ENCODE data around the gene CCDC3.

CCDC3 gene

GRCh38 chr10:13001041-13001886, at the start of gene CCDC3:
CCDC3 (minus strand) TSS chr10:13001713; CDS start chr10:13001570, 143 bp downstream.
- H3K36me3 ChIP-seq (ENCODE audit: control insufficient read depth, insufficient read depth, low read length), result no peaks in the 10 kb centered on the region
- no peak within 1 kb of the TSS for H3K27ac ChIP-seq (ENCODE audit: low read depth, low read length)
- peaks cover 12% of the 10 kb centered on the region for H3K4me1 ChIP-seq (ENCODE audit: control insufficient read depth, insufficient read depth, low read length)
- H3K27me3 ChIP-seq (ENCODE audit: control insufficient read depth, insufficient read depth, low read length), result peaks cover 48% of the 10 kb centered on the region
- peak within 1 kb of the TSS; percentile 68 for H3K4me3 ChIP-seq (ENCODE audit: low read depth, low read length)
- no peaks in the 10 kb centered on the region for H3K9me3 ChIP-seq (ENCODE audit: control insufficient read depth, insufficient read depth, low read depth, low read length)
- H3K9ac ChIP-seq (ENCODE audit: low read length), result no peak within 1 kb of the TSS

- Histone ChIP-seq H3K4me1 (ENCODE audit: control insufficient read depth, insufficient read depth, low read length) (peaks cover 15% of the 10 kb centered on the region), H3K27ac (ENCODE audit: low read depth, low read length) (no peak overlapping the region), H3K9me3 (ENCODE audit: control insufficient read depth, insufficient read depth, low read depth, low read length) (no peaks in the 10 kb centered on the region), H3K9ac (ENCODE audit: low read length) (no peak overlapping the region), H3K36me3 (ENCODE audit: control insufficient read depth, insufficient read depth, low read length) (no peaks in the 10 kb centered on the region), H3K4me3 (ENCODE audit: low read depth, low read length) (no peak overlapping the region), H3K27me3 (ENCODE audit: control insufficient read depth, insufficient read depth, low read length) (no peaks in the 10 kb centered on the region)
Measured at GRCh38 chr10:13051126-13051694, 49.7 kb upstream of the CCDC3 start.

- no peaks in the 10 kb centered on the region for H3K9me3 ChIP-seq (ENCODE audit: control insufficient read depth, insufficient read depth, low read depth, low read length)
- no peak overlapping the region for H3K4me3 ChIP-seq (ENCODE audit: low read depth, low read length)
- H3K27ac ChIP-seq (ENCODE audit: low read depth, low read length), result no peak overlapping the region
- H3K9ac ChIP-seq (ENCODE audit: low read length), result no peak overlapping the region
- H3K4me1 ChIP-seq (ENCODE audit: control insufficient read depth, insufficient read depth, low read length), result peaks cover 15% of the 10 kb centered on the region
- no peaks in the 10 kb centered on the region for H3K36me3 ChIP-seq (ENCODE audit: control insufficient read depth, insufficient read depth, low read length)
- no peaks in the 10 kb centered on the region for H3K27me3 ChIP-seq (ENCODE audit: control insufficient read depth, insufficient read depth, low read length)
Measured at GRCh38 chr10:13049774-13050420, 48.4 kb upstream of the CCDC3 start.

- Histone ChIP-seq H3K27me3 (ENCODE audit: control insufficient read depth, insufficient read depth, low read length) (no peaks in the 10 kb centered on the region), H3K4me1 (ENCODE audit: control insufficient read depth, insufficient read depth, low read length) (peaks cover 15% of the 10 kb centered on the region), H3K9me3 (ENCODE audit: control insufficient read depth, insufficient read depth, low read depth, low read length) (no peaks in the 10 kb centered on the region), H3K36me3 (ENCODE audit: control insufficient read depth, insufficient read depth, low read length) (no peaks in the 10 kb centered on the region), H3K9ac (ENCODE audit: low read length) (no peak overlapping the region), H3K4me3 (ENCODE audit: low read depth, low read length) (no peak overlapping the region), H3K27ac (ENCODE audit: low read depth, low read length) (no peak overlapping the region)
Measured at GRCh38 chr10:13048762-13049161, 47.2 kb upstream of the CCDC3 start.

GRCh38 chr10:13047529-13048206, 46.2 kb upstream of the CCDC3 start:
- Histone ChIP-seq H3K9me3 (ENCODE audit: control insufficient read depth, insufficient read depth, low read depth, low read length) (peaks cover 6% of the 10 kb centered on the region; the same call in 1 of the 2 replicates), H3K4me3 (ENCODE audit: low read depth, low read length) (no peak overlapping the region), H3K27ac (ENCODE audit: low read depth, low read length) (no peak overlapping the region), H3K27me3 (ENCODE audit: control insufficient read depth, insufficient read depth, low read length) (no peaks in the 10 kb centered on the region), H3K36me3 (ENCODE audit: control insufficient read depth, insufficient read depth, low read length) (no peaks in the 10 kb centered on the region), H3K9ac (ENCODE audit: low read length) (no peak overlapping the region), H3K4me1 (ENCODE audit: control insufficient read depth, insufficient read depth, low read length) (peaks cover 15% of the 10 kb centered on the region)

- H3K27me3 ChIP-seq (ENCODE audit: control insufficient read depth, insufficient read depth, low read length), result no peaks in the 10 kb centered on the region
- H3K27ac ChIP-seq (ENCODE audit: low read depth, low read length), result no peak overlapping the region
- H3K4me3 ChIP-seq (ENCODE audit: low read depth, low read length), result no peak overlapping the region
- no peak overlapping the region for H3K9ac ChIP-seq (ENCODE audit: low read length)
- H3K4me1 ChIP-seq (ENCODE audit: control insufficient read depth, insufficient read depth, low read length), result peaks cover 15% of the 10 kb centered on the region
- H3K36me3 ChIP-seq (ENCODE audit: control insufficient read depth, insufficient read depth, low read length), result no peaks in the 10 kb centered on the region
- peaks cover 8% of the 10 kb centered on the region; the same call in 1 of the 2 replicates for H3K9me3 ChIP-seq (ENCODE audit: control insufficient read depth, insufficient read depth, low read depth, low read length)
Measured at GRCh38 chr10:13046851-13047528, 45.5 kb upstream of the CCDC3 start.

- H3K36me3 ChIP-seq (ENCODE audit: control insufficient read depth, insufficient read depth, low read length), result no peaks in the 10 kb centered on the region
- peaks cover 11% of the 10 kb centered on the region; the same call in 1 of the 2 replicates for H3K4me1 ChIP-seq (ENCODE audit: control insufficient read depth, insufficient read depth, low read length)
- H3K9ac ChIP-seq (ENCODE audit: low read length), result no peak overlapping the region
- H3K9me3 ChIP-seq (ENCODE audit: control insufficient read depth, insufficient read depth, low read depth, low read length), result peaks cover 8% of the 10 kb centered on the region; the same call in 1 of the 2 replicates
- no peak overlapping the region for H3K4me3 ChIP-seq (ENCODE audit: low read depth, low read length)
- H3K27ac ChIP-seq (ENCODE audit: low read depth, low read length), result no peak overlapping the region
- no peaks in the 10 kb centered on the region for H3K27me3 ChIP-seq (ENCODE audit: control insufficient read depth, insufficient read depth, low read length)
Measured at GRCh38 chr10:13043520-13043919, 42.0 kb upstream of the CCDC3 start.

GRCh38 chr10:13039761-13040160, 38.2 kb upstream of the CCDC3 start:
- H3K4me1 ChIP-seq (ENCODE audit: control insufficient read depth, insufficient read depth, low read length), result no peaks in the 10 kb centered on the region
- H3K27me3 ChIP-seq (ENCODE audit: control insufficient read depth, insufficient read depth, low read length), result no peaks in the 10 kb centered on the region
- H3K9ac ChIP-seq (ENCODE audit: low read length), result no peak overlapping the region
- peaks cover 8% of the 10 kb centered on the region; the same call in 1 of the 2 replicates for H3K9me3 ChIP-seq (ENCODE audit: control insufficient read depth, insufficient read depth, low read depth, low read length)
- H3K36me3 ChIP-seq (ENCODE audit: control insufficient read depth, insufficient read depth, low read length), result no peaks in the 10 kb centered on the region
- no peak overlapping the region for H3K27ac ChIP-seq (ENCODE audit: low read depth, low read length)
- H3K4me3 ChIP-seq (ENCODE audit: low read depth, low read length), result no peak overlapping the region

- H3K27ac ChIP-seq (ENCODE audit: low read depth, low read length), result no peak overlapping the region
Measured at GRCh38 chr10:13038391-13038790, 36.9 kb upstream of the CCDC3 start.

GRCh38 chr10:13037832-13038231, 36.3 kb upstream of the CCDC3 start:
- Histone ChIP-seq H3K27ac (ENCODE audit: low read depth, low read length) (no peak overlapping the region), H3K27me3 (ENCODE audit: control insufficient read depth, insufficient read depth, low read length) (no peaks in the 10 kb centered on the region), H3K9ac (ENCODE audit: low read length) (no peak overlapping the region), H3K36me3 (ENCODE audit: control insufficient read depth, insufficient read depth, low read length) (no peaks in the 10 kb centered on the region), H3K4me3 (ENCODE audit: low read depth, low read length) (no peak overlapping the region), H3K9me3 (ENCODE audit: control insufficient read depth, insufficient read depth, low read depth, low read length) (0 out of 2 replicates have a peak, but pooled peaks cover 2% of the 10 kb centered on the region), H3K4me1 (ENCODE audit: control insufficient read depth, insufficient read depth, low read length) (no peaks in the 10 kb centered on the region)

More at GRCh38 chr10:13038391-13038790, 36.9 kb upstream of the CCDC3 start:
- H3K27me3 ChIP-seq (ENCODE audit: control insufficient read depth, insufficient read depth, low read length), result no peaks in the 10 kb centered on the region
- H3K9me3 ChIP-seq (ENCODE audit: control insufficient read depth, insufficient read depth, low read depth, low read length), result peaks cover 6% of the 10 kb centered on the region; the same call in 1 of the 2 replicates
- no peak overlapping the region for H3K9ac ChIP-seq (ENCODE audit: low read length)
- H3K4me1 ChIP-seq (ENCODE audit: control insufficient read depth, insufficient read depth, low read length), result no peaks in the 10 kb centered on the region
- H3K36me3 ChIP-seq (ENCODE audit: control insufficient read depth, insufficient read depth, low read length), result no peaks in the 10 kb centered on the region
- no peak overlapping the region for H3K4me3 ChIP-seq (ENCODE audit: low read depth, low read length)
